ENCODE measurements around the gene BCL2L13. TPM values are rescaled to one million over a fixed set of nuclear protein-coding genes. Genes with fewer than 3 reads are reported as not detected.

Gene BCL2L13
- total RNA-seq, 2 donors from 2014 or later, result 56.5 to 64.1 TPM

DNA sequence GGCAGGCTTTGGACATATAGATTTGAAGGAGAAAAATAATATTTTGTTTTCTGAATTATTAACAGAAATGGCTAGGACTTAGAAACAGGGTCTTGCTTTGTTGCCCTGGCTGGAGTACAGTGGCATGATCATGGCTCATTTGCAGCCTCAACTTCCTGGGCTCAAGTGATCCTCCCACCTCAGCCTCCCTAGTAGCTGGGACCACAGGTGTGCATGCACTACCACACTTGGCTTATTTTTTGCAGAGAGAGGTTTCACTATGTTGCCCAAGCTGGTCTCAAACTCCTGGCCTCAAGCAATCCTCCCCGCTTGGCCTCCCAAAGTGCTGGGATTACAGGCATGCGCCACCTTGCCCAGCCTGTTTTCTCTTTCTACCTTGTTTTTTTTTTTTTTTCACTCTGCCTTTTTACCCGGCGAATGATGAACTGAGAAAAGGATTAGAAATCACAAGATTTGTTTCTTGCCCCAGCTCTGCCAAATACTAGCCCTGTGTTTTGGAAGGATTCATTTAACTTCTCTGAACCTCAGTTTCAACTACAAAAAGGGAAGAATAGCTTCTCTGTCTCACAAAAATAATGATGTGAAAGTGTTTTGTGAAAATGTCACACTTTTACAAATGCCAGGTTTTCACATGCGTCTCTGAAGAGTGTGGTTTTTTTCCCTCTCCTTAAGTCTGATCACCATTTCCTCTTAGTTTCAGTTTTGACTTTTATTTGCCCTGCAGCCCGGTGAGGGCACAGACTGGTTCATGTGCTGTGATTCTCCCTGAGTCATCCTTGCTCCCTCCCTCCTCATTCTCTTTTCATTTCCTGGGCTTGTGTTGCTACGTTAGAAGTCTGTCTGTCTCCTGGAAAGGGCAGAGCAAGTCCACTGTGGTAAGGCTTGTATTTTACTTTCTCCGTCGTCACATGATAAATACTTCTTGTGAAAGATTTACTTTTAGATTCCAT is 67.7 kb downstream of the BCL2L13 start:
- TF ChIP-seq, protein P1, sequence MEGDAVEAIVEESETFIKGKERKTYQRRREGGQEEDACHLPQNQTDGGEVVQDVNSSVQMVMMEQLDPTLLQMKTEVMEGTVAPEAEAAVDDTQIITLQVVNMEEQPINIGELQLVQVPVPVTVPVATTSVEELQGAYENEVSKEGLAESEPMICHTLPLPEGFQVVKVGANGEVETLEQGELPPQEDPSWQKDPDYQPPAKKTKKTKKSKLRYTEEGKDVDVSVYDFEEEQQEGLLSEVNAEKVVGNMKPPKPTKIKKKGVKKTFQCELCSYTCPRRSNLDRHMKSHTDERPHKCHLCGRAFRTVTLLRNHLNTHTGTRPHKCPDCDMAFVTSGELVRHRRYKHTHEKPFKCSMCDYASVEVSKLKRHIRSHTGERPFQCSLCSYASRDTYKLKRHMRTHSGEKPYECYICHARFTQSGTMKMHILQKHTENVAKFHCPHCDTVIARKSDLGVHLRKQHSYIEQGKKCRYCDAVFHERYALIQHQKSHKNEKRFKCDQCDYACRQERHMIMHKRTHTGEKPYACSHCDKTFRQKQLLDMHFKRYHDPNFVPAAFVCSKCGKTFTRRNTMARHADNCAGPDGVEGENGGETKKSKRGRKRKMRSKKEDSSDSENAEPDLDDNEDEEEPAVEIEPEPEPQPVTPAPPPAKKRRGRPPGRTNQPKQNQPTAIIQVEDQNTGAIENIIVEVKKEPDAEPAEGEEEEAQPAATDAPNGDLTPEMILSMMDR (IDR thresholded peaks at IDR 0.05), result no peak
- Histone ChIP-seq H3K27ac (peak overlapping the region; percentile 17 to 55), H3K4me1 (peaks cover 0 to 7% of the 10 kb centered on the region in 2 donors), H3K9me3 (no peaks in the 10 kb centered on the region), H3K27me3 (no peaks in the 10 kb centered on the region), H3K4me3 (peak overlapping the region in 1 of 2 donors; percentile 17), H3K36me3 (peaks cover 33% of the 10 kb centered on the region)
- DNase-seq (ENCODE audit: low spot score), result no peak

DNA sequence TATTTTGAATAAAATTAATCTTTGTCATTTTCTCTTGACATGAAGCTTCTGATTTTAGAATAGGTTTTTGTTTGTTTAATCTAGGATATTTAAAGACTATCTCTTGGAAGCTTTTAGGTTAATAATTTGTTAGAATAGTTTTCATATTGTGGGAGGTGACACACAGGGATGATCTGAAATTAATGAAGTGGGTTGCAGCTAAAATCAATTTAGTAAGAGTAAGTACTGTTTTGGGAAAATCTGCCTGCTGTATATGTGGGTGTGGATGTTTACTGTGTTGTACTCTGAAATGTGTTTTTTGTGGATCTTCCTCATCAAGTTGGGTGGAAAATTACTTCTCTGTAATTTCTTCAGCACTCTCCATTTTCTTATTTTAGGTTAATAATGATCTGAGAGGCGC is 68.4 kb downstream of the BCL2L13 start:
- no peaks in the 10 kb centered on the region for H3K9me3 ChIP-seq
- peaks cover 33% of the 10 kb centered on the region for H3K36me3 ChIP-seq
- TF ChIP-seq, protein P1 (IDR thresholded peaks at IDR 0.05), result no peak
- H3K27me3 ChIP-seq, result no peaks in the 10 kb centered on the region
- no peak for DNase-seq (ENCODE audit: low spot score)
- peaks cover 0 to 7% of the 10 kb centered on the region in 2 donors for H3K4me1 ChIP-seq
- peak overlapping the region in 1 of 2 donors; percentile 55 for H3K27ac ChIP-seq
- peak overlapping the region in 1 of 2 donors; percentile 10 for H3K4me3 ChIP-seq

DNA sequence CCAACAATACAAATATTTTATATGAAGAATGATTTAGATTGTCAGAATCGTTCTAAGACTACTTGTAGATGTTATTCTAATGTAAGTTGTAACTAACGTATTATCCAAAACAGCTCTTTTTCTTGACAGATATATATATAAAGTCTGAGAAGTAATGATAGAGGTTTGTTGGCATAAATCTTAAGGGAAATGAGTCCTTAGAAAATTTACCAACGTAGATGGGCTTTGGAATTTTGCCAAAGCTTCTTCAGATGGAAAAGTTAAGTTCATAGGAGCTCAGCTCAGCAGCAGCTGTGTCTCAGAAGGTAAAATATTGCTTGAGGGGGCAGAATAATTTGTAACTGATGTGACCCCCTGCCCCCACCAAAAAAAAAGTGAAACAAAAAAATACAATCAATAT is 69.0 kb downstream of the BCL2L13 start:
- TF ChIP-seq, protein P1 (IDR thresholded peaks at IDR 0.05), result no peak
- DNase-seq (ENCODE audit: low spot score), result no peak
- H3K27ac ChIP-seq, result peak overlapping the region in 1 of 2 donors; percentile 55
- peak overlapping the region in 1 of 2 donors; percentile 10 for H3K4me3 ChIP-seq
- H3K27me3 ChIP-seq, result no peaks in the 10 kb centered on the region
- H3K4me1 ChIP-seq, result peaks cover 0 to 7% of the 10 kb centered on the region in 2 donors
- no peaks in the 10 kb centered on the region for H3K9me3 ChIP-seq
- H3K36me3 ChIP-seq, result peaks cover 29% of the 10 kb centered on the region

DNA sequence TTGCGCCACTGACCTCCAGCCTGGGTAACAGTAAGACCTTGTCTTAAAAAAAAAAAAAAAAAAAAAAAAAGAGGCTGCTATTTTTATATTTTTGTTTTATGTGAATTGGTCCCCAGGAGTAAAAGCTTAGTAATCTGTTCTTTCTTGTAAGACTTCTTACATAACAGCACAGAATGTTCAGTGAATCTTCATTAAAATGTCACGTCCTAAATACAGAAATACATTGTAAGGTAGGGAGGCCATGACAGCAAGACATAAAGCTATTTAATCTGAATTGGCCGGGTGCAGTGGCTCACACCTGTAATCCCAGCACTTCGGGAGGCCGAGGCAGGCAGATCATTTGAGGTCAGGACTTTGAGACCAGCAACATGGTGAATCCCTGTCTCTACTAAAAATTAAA is 71.5 kb downstream of the BCL2L13 start:
- TF ChIP-seq, protein P1 (IDR thresholded peaks at IDR 0.05), result no peak

DNA sequence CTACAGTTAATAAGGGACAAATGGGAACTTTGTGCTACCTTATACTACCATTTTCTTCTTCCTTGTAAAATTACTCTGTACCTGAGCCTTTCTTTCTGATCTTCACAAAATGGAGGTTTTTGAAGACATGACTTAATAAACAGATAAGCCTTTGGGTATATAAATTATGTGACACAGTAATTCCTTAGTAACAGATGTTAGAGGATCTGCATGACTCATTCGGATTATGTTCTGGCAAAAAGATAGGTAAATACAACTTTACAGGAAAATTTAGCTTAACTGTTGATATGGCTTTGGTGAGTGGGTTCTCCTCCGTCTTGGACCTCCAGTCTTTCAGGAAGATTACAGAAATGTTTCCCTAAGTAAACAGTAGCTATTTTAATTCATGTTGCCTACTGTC is 73.9 kb downstream of the BCL2L13 start:
- no peak overlapping the region for H3K27ac ChIP-seq
- DNase-seq (ENCODE audit: low spot score), result no peak
- TF ChIP-seq, protein P1 (IDR thresholded peaks at IDR 0.05), result no peak
- H3K27me3 ChIP-seq, result no peaks in the 10 kb centered on the region
- H3K4me1 ChIP-seq, result no peaks in the 10 kb centered on the region
- peaks cover 13% of the 10 kb centered on the region for H3K36me3 ChIP-seq
- no peak overlapping the region for H3K4me3 ChIP-seq
- no peaks in the 10 kb centered on the region for H3K9me3 ChIP-seq

More for the DNA sequence above, 71.5 kb downstream of the BCL2L13 start:
- Histone ChIP-seq H3K4me1 (peaks cover 0 to 7% of the 10 kb centered on the region in 2 donors), H3K27ac (no peak overlapping the region), H3K4me3 (no peak overlapping the region), H3K36me3 (peaks cover 13% of the 10 kb centered on the region), H3K27me3 (no peaks in the 10 kb centered on the region), H3K9me3 (no peaks in the 10 kb centered on the region)
- DNase-seq (ENCODE audit: low spot score), result no peak

All from right atrium auricular region (tissue), 2 donors.